DOHH2 (cell line): ENCODE measurements around the gene OR8S1.

Experiments
- CTCF ChIP-seq: fragments of 200-600 bp; sonication (generic); IDR thresholded peaks from one replicate; pipeline ENCODE4 v1.5.1; 2014; ENCODE audit warnings: antibody characterized with exemption, mild to moderate bottlenecking, low read depth, low read length; ENCODE audit not compliant: poor library complexity, severe bottlenecking
- EZH2phosphoT487 ChIP-seq: fragments of 200-600 bp; sonication (generic); IDR thresholded peaks from 2 replicates; pipeline ENCODE4 v1.6.1; 2017; ENCODE audit warnings: borderline replicate concordance, mild to moderate bottlenecking, antibody characterized with exemption, low read length, moderate library complexity, mixed read lengths

GRCh38 chr12:48569946-48570345 is 44.5 kb downstream of the OR8S1 start, which contains the start of gene LALBA:
- no peak for TF ChIP-seq EZH2phosphoT487
- no peak for TF ChIP-seq CTCF
